Measurements from ENCODE around the gene DPP3.
"Not testable (repeated sequence)": the region's sequence is repeated elsewhere in the genome, so short reads cannot be mapped to it uniquely, and the experiment has no call there.

DPP3 gene

GRCh38 chr11:66480117-66480938, at the start of gene DPP3:
TSS of gene DPP3 (plus strand) at chr11:66480434. CDS start at chr11:66482201, 1,767 bp downstream.
- DNase-seq (ENCODE audit: low read depth in 2 of 2): peak; percentile 88 to 89

GRCh38 chr11:66431287-66431686, 48.9 kb upstream of the DPP3 start:
- DNase-seq (ENCODE audit: low read depth in 2 of 2): not testable (repeated sequence)

GRCh38 chr11:66431871-66432329, 48.3 kb upstream of the DPP3 start:
- DNase-seq (ENCODE audit: low read depth in 2 of 2): not testable (repeated sequence)

GRCh38 chr11:66432597-66432996, 47.6 kb upstream of the DPP3 start:
- no peak for DNase-seq (ENCODE audit: low read depth in 2 of 2)

- no peak for DNase-seq (ENCODE audit: low read depth in 2 of 2)
Observed at GRCh38 chr11:66437979-66438503, 42.2 kb upstream of the DPP3 start.

GRCh38 chr11:66438504-66439466, 41.4 kb upstream of the DPP3 start, which contains the start of gene MRPL11:
TSS of gene MRPL11 (minus strand) at chr11:66438848. CDS start at chr11:66438754, 94 bp downstream.
- peak; percentile 76 to 79 for DNase-seq (ENCODE audit: low read depth in 2 of 2)

GRCh38 chr11:66440101-66440939, 39.9 kb upstream of the DPP3 start:
- DNase-seq (ENCODE audit: low read depth in 2 of 2): not testable (repeated sequence)

- DNase-seq (ENCODE audit: low read depth in 2 of 2): not testable (repeated sequence)
Observed at GRCh38 chr11:66440940-66441282, 39.3 kb upstream of the DPP3 start.

GRCh38 chr11:66443602-66444001, 36.6 kb upstream of the DPP3 start:
- DNase-seq (ENCODE audit: low read depth in 2 of 2): no peak

- DNase-seq (ENCODE audit: low read depth in 2 of 2): no peak
Observed at GRCh38 chr11:66447012-66447411, 33.2 kb upstream of the DPP3 start.

- no peak for DNase-seq (ENCODE audit: low read depth in 2 of 2)
Observed at GRCh38 chr11:66448523-66448922, 31.7 kb upstream of the DPP3 start.

- DNase-seq (ENCODE audit: low read depth in 2 of 2): no peak
Observed at GRCh38 chr11:66450560-66450959, 29.7 kb upstream of the DPP3 start.

GRCh38 chr11:66451663-66452062, 28.6 kb upstream of the DPP3 start:
- DNase-seq (ENCODE audit: low read depth in 2 of 2): no peak

- DNase-seq (ENCODE audit: low read depth in 2 of 2): no peak
Observed at GRCh38 chr11:66454247-66454646, 26.0 kb upstream of the DPP3 start.

GRCh38 chr11:66454828-66455227, 25.4 kb upstream of the DPP3 start:
- no peak for DNase-seq (ENCODE audit: low read depth in 2 of 2)

- no peak for DNase-seq (ENCODE audit: low read depth in 2 of 2)
Observed at GRCh38 chr11:66457826-66458225, 22.4 kb upstream of the DPP3 start.

GRCh38 chr11:66459138-66459778, 21.0 kb upstream of the DPP3 start:
- DNase-seq (ENCODE audit: low read depth in 2 of 2): no peak

GRCh38 chr11:66462010-66462409, 18.2 kb upstream of the DPP3 start:
- no peak for DNase-seq (ENCODE audit: low read depth in 2 of 2)

GRCh38 chr11:66462911-66463310, 17.3 kb upstream of the DPP3 start:
- DNase-seq (ENCODE audit: low read depth in 2 of 2): no peak

- DNase-seq (ENCODE audit: low read depth in 2 of 2): not testable (repeated sequence)
Observed at GRCh38 chr11:66464116-66464515, 16.1 kb upstream of the DPP3 start.

- no peak for DNase-seq (ENCODE audit: low read depth in 2 of 2)
Observed at GRCh38 chr11:66464916-66465315, 15.3 kb upstream of the DPP3 start.
